DND-41 (cell line): ENCODE data around the gene PFDN6.

Source experiments
- ATAC-seq: fragments of 200-7000 bp; cut with Tn5 transposase; 3 replicates; pipeline ENCODE4 v1.9.1; 2021; ENCODE audit warnings: low read depth; ENCODE audit not compliant: insufficient read depth
- DNase-seq: peaks from one replicate; pipeline ENCODE4 v3.0.0-alpha.2; 2020
- H2AFZ ChIP-seq: 2 replicates; pipeline ENCODE4 v1.6.0; 2012; ENCODE audit warnings: low read depth, low read length
- H3K27ac ChIP-seq: 2 replicates; pipeline ENCODE4 v1.5.1; 2012; ENCODE audit warnings: low read length, inconsistent platforms
- H3K27me3 ChIP-seq: fragments of 200-600 bp; sonication (generic); 2 replicates; pipeline ENCODE4 v1.6.0; 2012; ENCODE audit warnings: low read length, mild to moderate bottlenecking, inconsistent platforms; ENCODE audit not compliant: insufficient read depth, poor library complexity
- H3K36me3 ChIP-seq: 2 replicates; pipeline ENCODE4 v1.5.1; 2012; ENCODE audit warnings: low read length, inconsistent platforms; ENCODE audit not compliant: insufficient read depth
- H3K4me1 ChIP-seq: 2 replicates; pipeline ENCODE4 v1.5.1; 2012; ENCODE audit warnings: mild to moderate bottlenecking, low read length; ENCODE audit not compliant: insufficient read depth
- H3K4me2 ChIP-seq: 2 replicates; pipeline ENCODE4 v1.6.0; 2012; ENCODE audit warnings: mild to moderate bottlenecking, moderate library complexity, low read length, inconsistent platforms; ENCODE audit not compliant: insufficient read depth
- H3K4me3 ChIP-seq, 2 experiments: fragments of 200-600 bp in 1 of 2; shearing (Covaris generic) in 1 of 2; 2 replicates each; pipeline ENCODE4 v1.5.1; 2012 to 2016; ENCODE audit warnings: inconsistent platforms in 2 of 2, low read length in 2 of 2, mild to moderate bottlenecking in 2 of 2, low read depth in 1 of 2, moderate library complexity in 1 of 2
- H3K79me2 ChIP-seq: 2 replicates; pipeline ENCODE4 v1.6.0; 2012; ENCODE audit warnings: low read length, inconsistent platforms; ENCODE audit not compliant: insufficient read depth
- H3K9ac ChIP-seq: 2 replicates; pipeline ENCODE4 v1.6.0; 2012; ENCODE audit warnings: low read depth, mild to moderate bottlenecking, inconsistent platforms, low read length, moderate library complexity
- H3K9me3 ChIP-seq: 2 replicates; pipeline ENCODE4 v1.5.1; 2012; ENCODE audit warnings: low read length, moderate library complexity, mild to moderate bottlenecking, inconsistent platforms; ENCODE audit not compliant: insufficient read depth, severe bottlenecking
- H4K20me1 ChIP-seq: 2 replicates; pipeline ENCODE4 v1.6.0; 2012; ENCODE audit warnings: low read length; ENCODE audit not compliant: insufficient read depth
- CTCF ChIP-seq: IDR thresholded peaks from 2 replicates; pipeline ENCODE4 v1.5.1; 2012; ENCODE audit warnings: borderline replicate concordance, low read length, moderate library complexity, mild to moderate bottlenecking; ENCODE audit not compliant: poor library complexity, severe bottlenecking; ENCODE audit errors: extremely low read depth
- EZH2 ChIP-seq: IDR thresholded peaks from 3 replicates; pipeline ENCODE4 v1.6.1; 2012; ENCODE audit warnings: borderline replicate concordance, low read depth, mild to moderate bottlenecking, moderate library complexity, low read length, inconsistent platforms; ENCODE audit not compliant: severe bottlenecking

PFDN6 gene

GRCh38 chr6:33298773-33299236 is 9.4 kb downstream of the PFDN6 start, which contains the start of gene RGL2:
RGL2 (minus strand) TSS chr6:33298942; CDS start chr6:33298610, 332 bp downstream.
- DNase-seq (peak; percentile 79), ATAC-seq (peak; percentile 47)
- Histone ChIP-seq H3K4me2 (peak within 1 kb of the TSS; percentile 96), H3K9ac (peak within 1 kb of the TSS; percentile 93), H3K27me3 (no peaks in the 10 kb centered on the region), H3K27ac (peak within 1 kb of the TSS; percentile 98), H3K79me2 (peaks cover 37% of the 10 kb centered on the region), H3K4me3 (peak within 1 kb of the TSS; percentile 76 to 90), H4K20me1 (peaks cover 9% of the 10 kb centered on the region), H3K9me3 (no peaks in the 10 kb centered on the region), H2AFZ (peak within 1 kb of the TSS; percentile 92), H3K36me3 (peaks cover 38% of the 10 kb centered on the region), H3K4me1 (peaks cover 43% of the 10 kb centered on the region)
- TF ChIP-seq CTCF (no peak), EZH2 (no peak)

- Histone ChIP-seq H3K9me3 (no peaks in the 10 kb centered on the region), H2AFZ (peak overlapping the region; percentile 92), H3K27ac (peak overlapping the region; percentile 98), H3K79me2 (peaks cover 37% of the 10 kb centered on the region), H3K36me3 (peaks cover 41% of the 10 kb centered on the region), H3K4me2 (peak overlapping the region; percentile 96), H4K20me1 (peaks cover 11% of the 10 kb centered on the region), H3K4me3 (peak overlapping the region; percentile 76 to 90), H3K9ac (peak overlapping the region; percentile 93), H3K4me1 (peaks cover 43% of the 10 kb centered on the region), H3K27me3 (no peaks in the 10 kb centered on the region)
- TF ChIP-seq EZH2 (no peak), CTCF (peak; percentile 81)
- ATAC-seq (peak; percentile 88), DNase-seq (peak; percentile 95)
Measured at GRCh38 chr6:33299237-33299944, 10.0 kb downstream of the PFDN6 start.

GRCh38 chr6:33301877-33302276 is 12.5 kb downstream of the PFDN6 start:
- Histone ChIP-seq H3K36me3 (peaks cover 43% of the 10 kb centered on the region), H3K9me3 (no peaks in the 10 kb centered on the region), H3K9ac (no peak overlapping the region), H3K4me1 (peaks cover 39% of the 10 kb centered on the region), H3K27me3 (no peaks in the 10 kb centered on the region), H2AFZ (no peak overlapping the region), H3K4me2 (no peak overlapping the region), H4K20me1 (peaks cover 20% of the 10 kb centered on the region), H3K79me2 (peaks cover 57% of the 10 kb centered on the region), H3K4me3 (no peak overlapping the region), H3K27ac (no peak overlapping the region)
- DNase-seq (no peak), ATAC-seq (no peak)
- TF ChIP-seq EZH2, result no peak

GRCh38 chr6:33304216-33304615 is 14.8 kb downstream of the PFDN6 start:
- H3K9ac ChIP-seq, result no peak overlapping the region
- no peak for DNase-seq
- H4K20me1 ChIP-seq, result peaks cover 24% of the 10 kb centered on the region
- peaks cover 55% of the 10 kb centered on the region for H3K36me3 ChIP-seq
- H3K9me3 ChIP-seq, result no peaks in the 10 kb centered on the region
- no peak overlapping the region for H3K27ac ChIP-seq
- no peak overlapping the region for H3K4me3 ChIP-seq
- H3K79me2 ChIP-seq, result peaks cover 61% of the 10 kb centered on the region
- H3K4me2 ChIP-seq, result no peak overlapping the region
- ATAC-seq, result no peak
- H3K27me3 ChIP-seq, result no peaks in the 10 kb centered on the region
- no peak for TF ChIP-seq EZH2
- no peak for TF ChIP-seq CTCF
- no peak overlapping the region for H2AFZ ChIP-seq
- peaks cover 25% of the 10 kb centered on the region for H3K4me1 ChIP-seq
